Measurements from ENCODE around the gene FBXL13.
"Not testable (repeated sequence)": the region's sequence is repeated elsewhere in the genome, so short reads cannot be mapped to it uniquely, and the experiment has no call there.

Gene FBXL13

GRCh38 chr7:103074519-103075336 lies at the start of gene FBXL13, which contains the start of gene ARMC10:
Gene FBXL13, minus strand, starts transcription at chr7:103074796.
Gene ARMC10, plus strand, starts transcription at chr7:103075140. Its CDS starts 133 bp downstream, at chr7:103075273.
- peak; percentile 85 to 90 for DNase-seq

GRCh38 chr7:103123529-103123928 lies 48.9 kb upstream of the FBXL13 start:
- no peak for DNase-seq

GRCh38 chr7:103121641-103122040 lies 47.0 kb upstream of the FBXL13 start:
- no peak for DNase-seq

GRCh38 chr7:103120362-103120761 lies 45.8 kb upstream of the FBXL13 start:
- no peak for DNase-seq

GRCh38 chr7:103119791-103120291 lies 45.2 kb upstream of the FBXL13 start:
- DNase-seq, result no peak

- no peak for DNase-seq
Observed at GRCh38 chr7:103117465-103117864, 42.9 kb upstream of the FBXL13 start.

GRCh38 chr7:103116991-103117390 lies 42.4 kb upstream of the FBXL13 start:
- DNase-seq, result no peak

GRCh38 chr7:103116511-103116910 lies 41.9 kb upstream of the FBXL13 start:
- no peak for DNase-seq

- DNase-seq, result no peak
Observed at GRCh38 chr7:103115771-103116170, 41.2 kb upstream of the FBXL13 start.

GRCh38 chr7:103114576-103115008 lies 40.0 kb upstream of the FBXL13 start:
- no peak for DNase-seq

- DNase-seq, result no peak
Observed at GRCh38 chr7:103113164-103113563, 38.6 kb upstream of the FBXL13 start.

- not testable (repeated sequence) for DNase-seq
Observed at GRCh38 chr7:103106703-103107070, 32.1 kb upstream of the FBXL13 start.

- no peak for DNase-seq
Observed at GRCh38 chr7:103106005-103106702, 31.6 kb upstream of the FBXL13 start.

GRCh38 chr7:103101543-103101942 lies 26.9 kb upstream of the FBXL13 start:
- no peak for DNase-seq

- DNase-seq, result no peak
Observed at GRCh38 chr7:103100348-103100747, 25.8 kb upstream of the FBXL13 start.

GRCh38 chr7:103097041-103097440 lies 22.4 kb upstream of the FBXL13 start:
- no peak for DNase-seq

GRCh38 chr7:103095558-103095957 lies 21.0 kb upstream of the FBXL13 start:
- not testable (repeated sequence) for DNase-seq

GRCh38 chr7:103094102-103094501 lies 19.5 kb upstream of the FBXL13 start:
- no peak for DNase-seq

- DNase-seq, result no peak
Observed at GRCh38 chr7:103093429-103093828, 18.8 kb upstream of the FBXL13 start.

- not testable (repeated sequence) for DNase-seq
Observed at GRCh38 chr7:103092321-103092720, 17.7 kb upstream of the FBXL13 start.

GRCh38 chr7:103083210-103083609 lies 8.6 kb upstream of the FBXL13 start:
- no peak for DNase-seq

GRCh38 chr7:103082497-103082896 lies 7.9 kb upstream of the FBXL13 start:
- no peak for DNase-seq

GRCh38 chr7:103080923-103081322 lies 6.3 kb upstream of the FBXL13 start:
- no peak for DNase-seq

- no peak for DNase-seq
Observed at GRCh38 chr7:103079836-103080235, 5.2 kb upstream of the FBXL13 start.

Data from NCI-H524 (cell line).